CD4-positive, alpha-beta memory T cell (primary cell): ENCODE data around the gene WDR47. TPM values are rescaled to one million over a fixed set of nuclear protein-coding genes. Genes with fewer than 3 reads are reported as not detected.
"Not testable (repeated sequence)": the region's sequence is repeated elsewhere in the genome, so short reads cannot be mapped to it uniquely, and the experiment has no call there.

Source experiments
- CTCF ChIA-PET: fragments of 350-600 bp; sonication (Branson Sonifier 250); formaldehyde crosslinking; loops from one replicate; lab custom pipeline; 2021; ENCODE audit warnings: inconsistent platforms; ENCODE audit not compliant: partially characterized antibody; lab: Charles Lee
- POLR2A ChIA-PET: fragments of 350-600 bp; sonication (Branson Sonifier 250); formaldehyde crosslinking; loops from one replicate; lab custom pipeline; 2021; ENCODE audit not compliant: partially characterized antibody; lab: Charles Lee
- DNase-seq, 5 donors: peaks; one replicate each; pipeline versions ENCODE4 v3.0.0 to v3.0.0-alpha.2; 2020 to 2022; ENCODE audit warnings: mixed read lengths in 1 of 5
- H3K27ac ChIP-seq: one replicate; pipeline ENCODE4 v1.7.0; 2013; ENCODE audit warnings: low read depth, low read length
- H3K27me3 ChIP-seq: 2 replicates; pipeline ENCODE4 v1.7.0; 2013; ENCODE audit warnings: mild to moderate bottlenecking, low read length, moderate library complexity; ENCODE audit not compliant: insufficient read depth
- H3K36me3 ChIP-seq: 2 replicates; pipeline ENCODE4 v1.7.0; 2013; ENCODE audit warnings: mild to moderate bottlenecking, low read length, moderate library complexity; ENCODE audit not compliant: insufficient read depth
- H3K4me1 ChIP-seq: 2 replicates; pipeline ENCODE4 v1.7.0; 2013; ENCODE audit warnings: mild to moderate bottlenecking, low read length, moderate library complexity; ENCODE audit not compliant: insufficient read depth
- H3K4me3 ChIP-seq, 2 donors: one replicate each; pipeline ENCODE4 v1.7.0; 2013; ENCODE audit warnings: low read length in 2 of 2, mild to moderate bottlenecking in 1 of 2
- H3K9me3 ChIP-seq, 2 donors: one replicate each; pipeline ENCODE4 v1.7.0; 2013; ENCODE audit warnings: low read length in 2 of 2, control low read depth in 1 of 2; ENCODE audit not compliant: control insufficient read depth in 1 of 2
- H3K27ac Mint-ChIP-seq, 7 donors: one replicate each; pipeline ENCODE4 v1.8.0; 2020 to 2021; ENCODE audit warnings: mixed read lengths in 7 of 7, mild to moderate bottlenecking in 6 of 7, inconsistent platforms in 3 of 7, moderate library complexity in 3 of 7
- H3K27me3 Mint-ChIP-seq, 2 donors: one replicate each; pipeline ENCODE4 v1.8.0; 2020 to 2021; ENCODE audit warnings: mixed read lengths in 2 of 2
- H3K36me3 Mint-ChIP-seq, 2 donors: one replicate each; pipeline ENCODE4 v1.8.0; 2020 to 2021; ENCODE audit warnings: mixed read lengths in 2 of 2, inconsistent platforms in 1 of 2, mild to moderate bottlenecking in 1 of 2
- H3K4me1 Mint-ChIP-seq, 4 donors: one replicate each; pipeline ENCODE4 v1.8.0; 2020 to 2021; ENCODE audit warnings: mixed read lengths in 4 of 4, mild to moderate bottlenecking in 1 of 4
- H3K4me3 Mint-ChIP-seq, 8 donors: one replicate each; pipeline ENCODE4 v1.8.0; 2020 to 2021; ENCODE audit warnings: mixed read lengths in 8 of 8, mild to moderate bottlenecking in 7 of 8, moderate library complexity in 6 of 8, inconsistent platforms in 3 of 8
- H3K9me3 Mint-ChIP-seq, 8 donors: one replicate each; pipeline ENCODE4 v1.8.0; 2020 to 2021; ENCODE audit warnings: mixed read lengths in 8 of 8, mild to moderate bottlenecking in 5 of 8, inconsistent platforms in 3 of 8, moderate library complexity in 1 of 8
- intact Hi-C: fragments of 100-400 bp; cut with micrococcal nuclease; formaldehyde crosslinking; loops from one replicate; pipeline ENCODE4 v1.15.1; 2023
- polyA plus RNA-seq, 2 donors: library from polyadenylated mRNA; unstranded; fragments of 300-500 nt; fragmentation: Illumina TruSeq; gene quantifications; one replicate each; pipeline ENCODE4 v1.2.3, GENCODE V29; 2021
- total RNA-seq, 2 experiments: library from RNA; stranded (reverse); gene quantifications; one replicate each; pipeline ENCODE4 v1.2.3, GENCODE V29; 2021

Gene WDR47
- total and polyA plus RNA-seq, 4 experiments from 2014 or later: 6.3 to 14.1 (median 10.7) TPM

DNA sequence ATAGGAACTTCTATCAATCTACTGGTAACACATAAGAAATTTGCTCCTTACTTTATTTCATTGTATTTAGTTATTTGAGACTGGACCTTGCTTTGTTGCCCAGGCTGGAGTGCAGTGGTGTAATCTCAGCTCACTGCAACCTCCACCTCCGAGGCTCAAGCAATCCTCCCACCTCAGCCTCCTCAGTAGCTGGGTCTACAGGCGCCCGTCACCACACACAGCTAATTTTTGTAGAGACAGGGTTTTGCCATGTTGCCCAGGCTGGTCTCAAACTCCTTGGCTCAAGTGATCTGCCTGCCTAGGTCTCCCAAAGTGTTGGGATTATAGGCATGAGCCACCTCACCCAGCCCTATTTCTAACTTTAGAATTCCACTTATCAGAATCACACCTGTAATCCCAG is 10.2 kb upstream of the WDR47 start:
- H3K27ac Mint-ChIP-seq, H3K36me3 ChIP-seq, H3K9me3 ChIP-seq, H3K36me3 Mint-ChIP-seq, POLR2A ChIA-PET, H3K4me1 Mint-ChIP-seq, CTCF ChIA-PET, H3K27ac ChIP-seq, DNase-seq, H3K4me1 ChIP-seq, H3K4me3 Mint-ChIP-seq, H3K4me3 ChIP-seq, H3K9me3 Mint-ChIP-seq, intact Hi-C loops, H3K27me3 Mint-ChIP-seq, H3K27me3 ChIP-seq: not testable (repeated sequence)

GRCh38 chr1:109050228-109050995 is 8.5 kb upstream of the WDR47 start:
- H3K27me3 Mint-ChIP-seq: peaks cover 0 to 1% of the 10 kb centered on the region in 2 donors
- H3K4me1 ChIP-seq: no peaks in the 10 kb centered on the region
- H3K4me3 Mint-ChIP-seq: no peak overlapping the region
- H3K4me1 Mint-ChIP-seq: no peaks in the 10 kb centered on the region
- intact Hi-C loops: no loop called here
- no peaks in the 10 kb centered on the region for H3K36me3 Mint-ChIP-seq
- H3K9me3 Mint-ChIP-seq: no peaks in the 10 kb centered on the region
- H3K27ac ChIP-seq: no peak overlapping the region
- no peak overlapping the region for H3K4me3 ChIP-seq
- DNase-seq: no peak
- no peak overlapping the region for H3K27ac Mint-ChIP-seq
- H3K9me3 ChIP-seq: no peaks in the 10 kb centered on the region
- no peaks in the 10 kb centered on the region for H3K27me3 ChIP-seq
- ChIA-PET CTCF (no interaction called here), POLR2A (no interaction called here)
- no peaks in the 10 kb centered on the region for H3K36me3 ChIP-seq

- intact Hi-C loops: no loop called here
- CTCF ChIA-PET: no interaction called here
- H3K36me3 Mint-ChIP-seq: no peaks in the 10 kb centered on the region
- POLR2A ChIA-PET: no interaction called here
- Histone ChIP-seq H3K27ac (no peak overlapping the region), H3K4me3 (no peak overlapping the region), H3K36me3 (no peaks in the 10 kb centered on the region), H3K9me3 (no peaks in the 10 kb centered on the region), H3K27me3 (no peaks in the 10 kb centered on the region), H3K4me1 (no peaks in the 10 kb centered on the region)
- no peak overlapping the region for H3K4me3 Mint-ChIP-seq
- H3K4me1 Mint-ChIP-seq: no peaks in the 10 kb centered on the region
- no peak overlapping the region for H3K27ac Mint-ChIP-seq
- no peak for DNase-seq
- H3K9me3 Mint-ChIP-seq: no peaks in the 10 kb centered on the region
- H3K27me3 Mint-ChIP-seq: peaks cover 0 to 1% of the 10 kb centered on the region in 2 donors
Measured at GRCh38 chr1:109048335-109048734, 6.4 kb upstream of the WDR47 start.

DNA sequence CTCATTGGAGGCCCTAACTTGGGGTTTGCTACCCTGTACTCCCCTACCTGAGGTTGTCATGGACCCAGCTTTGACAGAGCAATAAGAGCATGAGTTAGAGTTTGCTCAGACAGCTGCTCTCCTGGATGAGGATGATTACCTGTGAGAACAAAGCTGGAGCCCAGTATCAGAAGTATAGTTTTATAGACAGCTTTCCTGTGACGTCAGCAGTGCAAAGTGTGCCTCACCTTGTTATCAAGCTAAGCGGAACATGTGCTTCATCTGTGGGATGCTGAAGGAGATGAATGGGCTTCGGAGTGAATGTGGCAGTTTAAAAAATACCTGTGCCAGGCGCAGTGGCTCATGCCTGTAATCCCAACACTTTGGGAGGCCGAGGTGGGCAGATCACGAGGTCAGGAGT is 5.4 kb upstream of the WDR47 start:
- no peak overlapping the region for H3K4me3 Mint-ChIP-seq

DNA sequence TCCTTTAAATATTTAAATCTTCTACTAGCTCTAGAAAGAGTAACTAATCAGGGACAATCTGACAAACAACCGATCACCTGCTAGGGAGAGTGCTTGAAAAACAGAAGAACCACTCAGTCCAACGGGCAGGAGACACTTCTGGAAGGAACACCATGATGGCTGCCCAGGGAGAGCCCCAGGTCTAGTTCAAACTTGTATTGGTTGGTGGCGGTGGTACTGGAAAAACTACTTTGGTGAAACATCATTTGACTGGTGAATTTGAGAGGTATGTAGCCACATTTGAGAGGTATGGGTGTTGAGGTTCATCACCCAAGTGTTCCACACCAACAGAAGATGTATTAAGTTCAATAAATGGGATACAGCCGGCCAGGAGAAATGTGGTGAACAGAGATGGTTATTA is 4.8 kb upstream of the WDR47 start:
- ChIA-PET POLR2A (no interaction called here), CTCF (no interaction called here)
- no peak for DNase-seq
- Histone ChIP-seq H3K27ac (no peak overlapping the region), H3K4me1 (peaks cover 5% of the 10 kb centered on the region), H3K36me3 (no peaks in the 10 kb centered on the region), H3K9me3 (no peaks in the 10 kb centered on the region), H3K27me3 (no peaks in the 10 kb centered on the region), H3K4me3 (no peak overlapping the region)
- H3K4me1 Mint-ChIP-seq: peaks cover 1 to 5% (median 3%) of the 10 kb centered on the region in 4 donors
- H3K36me3 Mint-ChIP-seq: peaks cover 0 to 2% of the 10 kb centered on the region in 2 donors
- peaks cover 0 to 1% of the 10 kb centered on the region in 2 donors for H3K27me3 Mint-ChIP-seq
- intact Hi-C loops: no loop called here
- H3K9me3 Mint-ChIP-seq: no peaks in the 10 kb centered on the region
- no peak overlapping the region for H3K27ac Mint-ChIP-seq
- no peak overlapping the region for H3K4me3 Mint-ChIP-seq

More for the DNA sequence above, 5.4 kb upstream of the WDR47 start:
- ChIA-PET CTCF (no interaction called here), POLR2A (no interaction called here)
- no peaks in the 10 kb centered on the region for H3K36me3 Mint-ChIP-seq
- peaks cover 1 to 4% (median 3%) of the 10 kb centered on the region in 4 donors for H3K4me1 Mint-ChIP-seq
- Histone ChIP-seq H3K4me3 (no peak overlapping the region), H3K4me1 (peaks cover 4% of the 10 kb centered on the region), H3K36me3 (no peaks in the 10 kb centered on the region), H3K27ac (no peak overlapping the region), H3K9me3 (no peaks in the 10 kb centered on the region), H3K27me3 (no peaks in the 10 kb centered on the region)
- peaks cover 0 to 1% of the 10 kb centered on the region in 2 donors for H3K27me3 Mint-ChIP-seq
- no peak for DNase-seq
- no peaks in the 10 kb centered on the region for H3K9me3 Mint-ChIP-seq
- intact Hi-C loops: no loop called here
- peak overlapping the region in 1 of 7 donors; percentile 65 for H3K27ac Mint-ChIP-seq

DNA sequence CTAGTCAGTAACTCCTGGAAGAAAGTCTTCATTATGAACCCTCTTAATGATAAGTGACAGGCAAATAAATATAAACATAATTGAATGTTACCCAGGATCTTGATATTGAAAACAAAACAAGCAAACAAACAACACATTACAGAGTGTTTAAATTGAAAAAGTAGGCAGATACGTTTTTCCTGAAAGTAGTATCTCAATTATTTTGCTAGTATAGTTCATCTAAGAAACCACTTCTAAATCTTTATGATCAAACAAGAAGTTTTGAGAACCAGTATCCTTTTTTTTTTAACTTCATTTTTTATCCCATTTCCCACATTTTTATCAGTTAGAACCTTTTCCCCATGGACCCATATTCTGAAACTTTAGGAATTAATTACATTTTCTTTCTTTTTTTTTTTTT is 3.7 kb upstream of the WDR47 start:
- H3K4me3 Mint-ChIP-seq: no peak overlapping the region
- H3K27me3 Mint-ChIP-seq: peaks cover 0 to 1% of the 10 kb centered on the region in 2 donors

DNA sequence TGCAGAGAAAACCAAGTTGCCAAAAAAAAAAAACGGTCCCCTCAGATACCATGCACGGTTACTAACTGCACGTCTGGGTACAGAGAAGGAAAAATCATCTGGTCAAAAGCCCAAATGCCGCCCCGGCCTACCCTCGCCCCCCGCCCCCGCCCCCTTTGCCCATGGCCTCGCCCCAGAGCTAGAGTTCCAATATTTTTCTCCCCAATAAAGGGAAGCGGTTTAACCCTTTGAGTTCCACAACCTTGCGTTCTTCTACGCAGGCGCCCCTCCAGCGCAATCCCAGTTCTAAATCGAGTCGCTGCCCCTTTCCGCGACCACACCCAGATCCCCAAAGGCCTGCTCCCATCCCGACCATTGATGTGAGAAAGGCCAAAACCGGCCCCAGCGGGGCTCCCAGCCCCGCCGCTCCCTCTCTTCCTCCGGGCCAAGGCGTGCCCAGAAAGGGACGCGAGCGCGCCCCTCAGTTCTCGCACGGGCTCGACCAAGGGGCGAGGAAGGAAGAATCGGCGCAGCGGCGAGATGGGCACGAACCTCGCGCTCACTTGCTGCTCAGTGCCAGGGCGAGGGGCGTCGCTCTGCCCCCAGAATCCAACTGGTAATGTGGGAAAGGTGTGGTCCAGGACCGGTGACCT is 797 bp downstream of the WDR47 start:
- H3K4me1 ChIP-seq: peaks cover 14% of the 10 kb centered on the region
- ChIA-PET POLR2A (interaction anchor here (0.7 to 3.9 kb wide), 6 partner anchors 50 to 173 kb away, joined by 3 to 53 read pairs (median 16); partner anchors contain the start of genes CLCC1, ELAPOR1, SARS1 and TMEM167B), CTCF (interaction anchor here (1.9 to 2.1 kb wide), 2 partner anchors 59 to 72 kb away, joined by 8 to 11 read pairs; a partner anchor contains a TSS)
- no peaks in the 10 kb centered on the region for H3K36me3 ChIP-seq
- Mint-ChIP-seq H3K4me3 (peak overlapping the region; percentile 91 to 95 (median 93)), H3K4me1 (peaks cover 8 to 19% (median 14%) of the 10 kb centered on the region in 4 donors), H3K9me3 (no peaks in the 10 kb centered on the region), H3K36me3 (peaks cover 0 to 2% of the 10 kb centered on the region in 2 donors), H3K27me3 (no peaks in the 10 kb centered on the region), H3K27ac (peak overlapping the region; percentile 78 to 96 (median 89))
- H3K27me3 ChIP-seq: no peaks in the 10 kb centered on the region
- no peaks in the 10 kb centered on the region for H3K9me3 ChIP-seq
- peak overlapping the region; percentile 84 for H3K27ac ChIP-seq
- intact Hi-C loops: loop anchor here (5.0 kb wide), 1 partner anchor 164 kb away; the partner anchor contains the start of gene GPSM2
- no peak for DNase-seq
- peak overlapping the region; percentile 65 to 92 for H3K4me3 ChIP-seq

More for the DNA sequence above, 3.7 kb upstream of the WDR47 start:
- peaks cover 8% of the 10 kb centered on the region for H3K4me1 ChIP-seq
- no peak for DNase-seq
- ChIA-PET POLR2A (no interaction called here), CTCF (interaction anchor here (1.3 kb wide), 2 partner anchors 54 to 67 kb away, joined by 3 to 4 read pairs; no protein-coding TSS in a partner anchor)
- H3K27me3 ChIP-seq: no peaks in the 10 kb centered on the region
- no peak overlapping the region for H3K4me3 ChIP-seq
- Mint-ChIP-seq H3K36me3 (peaks cover 0 to 2% of the 10 kb centered on the region in 2 donors), H3K27ac (peak overlapping the region in 1 of 7 donors; percentile 44), H3K4me1 (peaks cover 4 to 11% (median 8%) of the 10 kb centered on the region in 4 donors), H3K9me3 (no peaks in the 10 kb centered on the region)
- H3K36me3 ChIP-seq: no peaks in the 10 kb centered on the region
- H3K9me3 ChIP-seq: no peaks in the 10 kb centered on the region
- intact Hi-C loops: no loop called here
- H3K27ac ChIP-seq: no peak overlapping the region
